ENCODE results near the gene PRKG1.
"Not testable (repeated sequence)": the region's sequence is repeated elsewhere in the genome, so short reads cannot be mapped to it uniquely, and the experiment has no call there.

The PRKG1 gene

DNA sequence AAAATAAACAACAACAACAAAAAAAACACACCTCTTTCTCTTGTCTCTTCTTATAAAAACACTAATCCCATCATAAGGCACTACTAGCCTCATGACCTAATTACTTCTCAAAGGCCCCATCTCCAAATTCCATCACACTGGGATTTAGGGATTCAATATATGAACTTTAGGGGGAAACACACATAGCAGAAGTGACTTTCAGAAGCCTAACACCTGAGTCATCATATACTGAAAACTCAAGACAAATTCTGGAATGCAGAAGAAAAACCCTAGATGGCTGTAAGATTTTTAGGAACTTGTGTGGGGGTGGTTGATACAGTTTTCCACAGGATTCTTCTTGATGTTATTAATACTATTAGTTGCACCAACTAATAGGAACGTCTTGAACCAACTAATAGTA, 658.8 kb downstream of the PRKG1 start:
- DNase-seq (ENCODE audit: low read depth in 1 of 2, low spot score in 1 of 2), result no peak

DNA sequence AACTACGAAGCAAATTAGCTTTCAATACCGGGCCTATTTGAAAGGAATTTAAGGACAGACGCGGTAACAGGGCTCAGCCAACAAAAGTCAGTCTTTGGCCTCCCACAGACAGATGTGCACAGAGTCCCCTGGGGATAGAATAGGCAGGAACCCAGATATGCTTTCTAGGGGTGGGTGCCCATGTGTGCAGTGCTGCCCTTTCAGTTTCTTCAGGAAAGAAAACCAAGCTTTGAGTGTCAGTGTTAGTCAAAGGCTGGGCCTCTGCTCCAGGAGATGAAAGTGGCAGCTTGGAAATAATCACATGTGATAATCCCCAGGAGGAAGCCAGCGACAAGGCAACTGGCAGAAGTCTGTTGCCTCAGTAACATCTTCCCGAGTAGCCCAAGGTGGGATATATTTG, 668.9 kb downstream of the PRKG1 start:
- no peak for DNase-seq (ENCODE audit: low read depth in 1 of 2, low spot score in 1 of 2)

DNA sequence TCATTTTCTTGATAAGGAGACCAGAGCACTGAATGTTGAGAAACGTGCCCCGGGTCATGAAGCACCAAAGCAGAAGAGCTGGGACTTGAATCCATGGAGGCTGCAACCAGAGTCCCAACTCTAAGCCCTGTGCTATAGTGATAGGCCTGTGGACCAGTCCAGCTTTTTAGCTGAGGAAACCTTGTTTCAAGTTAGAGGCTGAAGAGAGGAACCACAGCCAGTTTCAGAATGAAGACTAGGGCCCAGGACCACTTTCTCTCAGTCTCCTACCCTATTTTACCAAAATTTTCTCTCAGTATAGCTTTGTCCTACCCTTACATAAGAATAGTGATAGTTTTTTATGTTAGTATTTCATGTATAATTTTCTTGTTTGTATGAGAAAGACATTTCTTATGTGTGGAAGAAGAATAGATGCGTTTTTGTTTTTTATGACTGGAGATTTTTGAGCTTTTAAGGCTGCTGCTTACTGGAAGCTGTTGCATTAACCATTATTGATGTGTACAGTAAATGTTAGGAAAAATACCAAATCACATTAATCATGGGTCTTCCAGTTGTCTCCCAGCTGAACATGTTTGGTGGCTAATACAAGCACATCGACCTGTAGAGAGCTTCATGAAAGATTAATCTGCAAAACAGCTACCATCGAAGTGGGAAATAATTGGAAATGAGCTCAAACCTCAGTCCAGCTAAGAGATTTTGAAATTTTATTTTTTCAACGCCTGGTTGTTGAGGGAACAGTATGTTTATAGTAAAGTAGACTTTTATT, 670.1 kb downstream of the PRKG1 start:
- DNase-seq (ENCODE audit: low read depth in 1 of 2, low spot score in 1 of 2), result no peak

DNA sequence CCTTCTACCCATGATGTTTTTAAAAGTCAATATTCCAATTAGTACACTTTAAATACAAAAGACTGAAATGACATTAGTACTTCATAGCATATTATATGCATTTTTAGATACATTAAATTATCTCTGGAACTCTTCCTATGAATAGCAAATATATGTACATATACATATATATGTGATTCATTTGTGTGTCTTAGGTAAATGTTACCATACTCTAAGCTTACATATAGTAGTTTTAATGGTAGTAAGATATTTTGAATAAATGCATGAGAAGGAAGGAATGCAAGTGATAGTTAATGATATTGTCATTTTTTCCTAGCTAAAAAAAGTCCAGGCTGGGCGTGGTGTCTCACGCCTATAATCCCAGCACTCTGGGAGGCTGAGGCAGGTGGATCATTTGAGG, 671.1 kb downstream of the PRKG1 start:
- DNase-seq (ENCODE audit: low read depth in 1 of 2, low spot score in 1 of 2), result no peak

DNA sequence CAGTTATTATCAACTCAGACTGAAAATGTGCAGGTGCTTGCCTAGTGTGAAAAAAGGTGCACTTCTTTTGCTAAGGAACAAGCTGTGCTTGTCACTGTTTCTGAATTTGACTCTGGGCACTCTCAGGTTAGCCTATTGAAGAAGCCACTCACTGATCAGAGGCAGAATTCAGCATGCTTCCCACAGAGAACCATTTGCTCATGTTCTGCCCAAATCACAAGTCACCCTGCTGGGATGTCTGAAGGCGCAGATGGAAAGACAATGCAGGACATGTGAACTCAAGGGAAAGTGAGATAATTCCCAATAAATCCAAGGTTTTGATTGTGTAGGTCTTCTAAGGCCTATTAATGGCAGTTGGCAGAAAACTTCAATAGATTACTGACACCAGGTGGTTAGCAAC, 672.9 kb downstream of the PRKG1 start:
- DNase-seq (ENCODE audit: low read depth in 1 of 2, low spot score in 1 of 2), result no peak

DNA sequence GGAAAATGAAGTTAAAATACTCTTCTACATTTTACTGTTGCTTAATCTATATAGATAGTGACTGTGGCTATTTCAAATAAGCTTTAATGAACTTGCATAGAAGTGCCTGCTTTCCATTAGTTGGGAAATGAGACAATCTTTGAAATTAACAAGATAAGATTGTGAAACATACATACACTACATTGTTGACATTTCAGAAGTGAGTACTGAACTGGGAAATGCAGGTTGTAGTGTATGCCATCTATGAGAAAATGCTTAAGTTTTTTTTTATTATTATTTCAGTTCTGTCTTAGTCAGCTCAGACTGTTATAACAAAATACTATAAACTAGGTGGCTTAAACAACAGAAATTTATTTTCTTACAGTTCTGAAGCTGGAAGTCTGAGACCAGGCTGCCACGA, 674.7 kb downstream of the PRKG1 start:
- DNase-seq (ENCODE audit: low read depth in 1 of 2, low spot score in 1 of 2), result no peak

DNA sequence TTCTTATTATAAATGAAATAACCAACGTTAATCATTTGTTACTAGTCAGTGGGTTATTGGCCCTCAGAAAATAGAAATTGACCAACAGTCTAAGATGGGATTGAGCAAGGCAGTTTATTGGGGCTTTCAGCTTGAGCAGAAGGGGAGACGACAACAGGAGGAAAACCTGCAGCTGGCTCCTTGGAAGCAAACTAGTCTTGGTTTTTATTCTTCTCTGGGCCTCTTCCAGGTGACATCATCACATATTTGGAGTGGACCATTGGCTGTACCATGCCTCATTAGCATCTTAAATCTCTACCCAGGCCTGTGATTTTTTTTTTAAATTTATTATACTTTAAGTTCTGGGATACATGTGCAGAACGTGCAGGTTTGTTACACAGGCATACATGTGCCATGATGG, 684.1 kb downstream of the PRKG1 start:
- no peak for DNase-seq (ENCODE audit: low read depth in 1 of 2, low spot score in 1 of 2)

DNA sequence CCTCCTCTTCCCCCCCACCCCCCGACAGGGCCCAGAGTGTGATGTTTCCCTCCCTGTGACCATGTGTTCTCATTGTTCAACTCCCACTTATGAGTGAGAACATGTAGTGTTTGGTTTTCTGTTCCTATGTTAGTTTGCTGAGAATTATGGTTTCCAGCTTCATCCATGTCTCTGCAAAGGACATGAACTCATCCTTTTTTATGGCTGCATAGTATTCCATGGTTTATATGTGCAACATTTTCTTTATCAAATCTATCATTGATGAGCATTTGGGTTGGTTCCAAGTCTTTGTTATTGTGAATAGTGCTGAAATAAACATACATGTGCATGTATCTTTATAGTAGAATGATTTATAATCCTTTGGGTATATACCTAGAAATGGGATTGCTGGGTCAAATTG, 684.6 kb downstream of the PRKG1 start:
- not testable (repeated sequence) for DNase-seq (ENCODE audit: low read depth in 1 of 2, low spot score in 1 of 2)

DNA sequence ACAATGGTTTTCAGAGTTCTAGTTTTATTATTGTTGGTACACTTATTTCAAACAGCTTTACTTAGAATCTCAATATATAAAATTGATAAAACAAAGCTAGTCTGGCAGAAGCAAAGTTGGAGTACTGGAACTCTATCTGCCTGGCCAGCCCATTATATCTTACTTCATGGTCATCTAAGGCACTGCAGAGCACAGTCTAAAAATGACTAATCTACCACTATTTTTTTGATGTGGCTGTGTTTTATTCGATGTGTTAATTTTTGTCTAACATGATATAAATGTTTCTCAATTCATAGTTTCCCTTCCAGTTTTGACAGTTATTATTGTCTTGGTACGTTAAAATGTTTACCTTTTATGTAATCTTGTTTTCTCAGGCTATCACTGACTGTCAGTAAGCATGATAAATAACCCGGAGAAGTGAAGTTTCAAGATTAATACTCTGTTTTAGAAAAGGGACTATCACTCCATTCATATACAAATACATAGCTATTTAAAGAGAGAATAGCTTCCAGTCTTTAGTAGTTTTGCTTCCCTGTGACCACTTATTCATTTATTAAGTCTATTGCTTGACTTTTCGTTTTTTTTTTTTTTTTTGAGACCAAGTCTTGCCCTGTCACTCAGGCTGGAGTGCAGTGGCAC, 685.7 kb downstream of the PRKG1 start:
- no peak for DNase-seq (ENCODE audit: low read depth in 1 of 2, low spot score in 1 of 2)

DNA sequence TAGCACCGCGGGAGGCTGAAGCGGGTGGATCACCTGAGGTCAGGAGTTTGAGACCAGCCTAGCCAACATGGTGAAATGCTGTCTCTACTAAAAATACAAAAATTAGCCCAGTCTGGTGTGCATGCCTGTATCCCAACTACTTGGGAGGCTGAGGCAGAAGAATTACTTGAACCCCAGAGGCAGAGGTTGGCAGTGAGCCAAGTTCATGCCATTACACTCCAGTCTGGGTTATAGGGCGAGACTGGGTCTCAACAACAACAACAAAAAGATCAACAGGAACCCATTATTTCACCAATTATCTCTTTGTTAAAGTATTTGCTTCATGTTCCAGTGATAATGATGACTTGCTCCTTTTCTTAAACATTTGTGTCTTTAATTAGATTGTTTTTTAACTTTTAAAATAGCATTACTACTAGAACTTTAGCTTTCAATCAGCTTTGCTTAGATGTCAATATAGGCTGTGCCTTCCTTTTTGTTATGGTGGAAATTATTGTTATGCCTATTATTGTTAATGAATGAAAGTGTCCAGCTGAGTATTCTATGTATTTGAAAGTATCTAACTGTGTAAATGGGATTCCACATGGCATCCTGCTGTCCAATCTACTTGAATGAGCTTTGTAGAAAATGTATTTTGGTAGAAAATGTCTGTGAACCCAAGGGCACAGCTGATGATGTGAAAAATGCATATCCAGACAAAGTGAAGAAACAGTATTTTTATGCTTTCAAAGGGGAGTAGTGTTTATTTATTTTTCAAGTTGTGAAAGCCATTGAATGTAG, 686.8 kb downstream of the PRKG1 start:
- no peak for DNase-seq (ENCODE audit: low read depth in 1 of 2, low spot score in 1 of 2)

DNA sequence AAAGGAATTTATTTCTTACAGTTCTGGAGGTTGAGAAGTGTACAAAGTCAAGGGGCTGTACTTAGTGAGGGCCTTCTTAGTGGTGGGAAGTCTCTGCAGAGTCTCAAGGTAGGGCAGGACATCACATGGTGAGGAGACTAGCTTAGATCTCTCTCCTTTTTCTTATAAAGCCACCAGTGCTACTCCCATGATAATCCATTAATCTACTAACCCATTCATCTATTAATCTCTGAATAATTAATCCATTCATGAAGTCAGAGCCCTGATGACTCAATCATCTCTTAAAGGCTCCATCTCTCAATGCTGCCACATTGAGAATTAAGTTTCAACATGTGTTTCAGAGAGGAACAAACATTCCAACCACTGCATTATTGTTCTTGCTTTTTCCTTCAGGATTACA, 689.5 kb downstream of the PRKG1 start:
- DNase-seq (ENCODE audit: low read depth in 1 of 2, low spot score in 1 of 2), result no peak

DNA sequence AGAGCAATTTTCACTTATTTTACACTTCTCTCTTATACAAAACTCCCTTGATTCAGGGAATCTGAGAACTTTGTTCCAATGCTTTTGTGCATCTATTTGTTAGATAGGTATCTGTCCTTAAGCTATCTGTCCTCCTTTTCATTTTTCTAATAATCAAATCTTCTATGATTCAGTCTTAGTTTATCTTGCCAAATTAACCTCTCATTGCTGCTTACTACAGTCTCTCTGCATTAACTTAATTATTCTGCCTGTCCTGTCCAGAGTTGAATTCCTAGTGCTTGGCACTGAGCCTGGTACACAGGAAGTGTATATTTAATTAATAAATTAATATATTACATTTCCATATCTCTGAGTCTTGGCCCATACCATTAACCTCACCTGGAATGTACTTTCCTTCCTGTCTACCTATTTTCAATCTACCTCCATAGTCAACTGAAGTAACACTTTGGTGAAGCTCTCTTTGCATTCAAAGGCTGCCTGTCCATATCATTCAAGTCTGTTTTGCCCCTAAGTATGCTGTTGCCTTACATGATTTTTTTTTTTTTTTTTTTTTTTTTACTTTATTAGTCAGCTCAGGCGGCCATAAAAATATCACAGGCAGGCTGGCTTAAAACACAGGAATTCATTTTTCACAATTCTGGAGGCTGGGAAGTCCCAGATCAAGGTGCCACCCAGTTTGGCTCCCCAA, 691.1 kb downstream of the PRKG1 start:
- DNase-seq (ENCODE audit: low read depth in 1 of 2, low spot score in 1 of 2), result no peak

DNA sequence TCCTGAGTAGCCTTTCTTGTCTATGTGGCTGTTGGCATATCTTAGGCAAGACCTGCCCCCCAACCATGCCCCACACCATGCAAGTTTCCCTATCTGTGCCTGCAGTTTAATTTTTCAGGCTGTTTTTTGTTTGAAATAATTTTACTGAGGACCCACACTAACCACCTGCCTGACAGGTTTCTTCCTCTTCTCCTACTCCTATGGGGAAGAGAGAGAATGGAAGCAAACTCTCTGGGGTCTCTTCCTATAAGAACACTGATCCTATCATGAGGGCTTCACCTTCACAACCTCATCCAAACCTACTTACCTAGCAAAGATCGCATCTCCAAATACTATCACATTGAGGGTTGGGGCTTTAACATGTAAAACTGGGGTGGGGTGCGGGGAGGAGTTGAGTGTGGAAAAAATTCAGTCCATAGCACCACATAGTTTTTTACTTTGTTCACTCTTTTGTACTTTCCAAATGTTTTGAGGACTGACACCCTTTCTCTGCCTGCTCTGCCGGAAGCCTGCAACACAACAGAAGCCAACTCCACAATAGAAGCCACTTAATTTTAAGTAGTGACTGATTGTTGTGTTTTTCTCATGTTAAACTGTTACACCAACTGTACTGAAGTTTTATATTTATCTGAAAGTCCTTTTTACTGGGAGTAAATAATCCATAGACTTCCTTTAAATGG, 692.3 kb downstream of the PRKG1 start:
- no peak for DNase-seq (ENCODE audit: low read depth in 1 of 2, low spot score in 1 of 2)

DNA sequence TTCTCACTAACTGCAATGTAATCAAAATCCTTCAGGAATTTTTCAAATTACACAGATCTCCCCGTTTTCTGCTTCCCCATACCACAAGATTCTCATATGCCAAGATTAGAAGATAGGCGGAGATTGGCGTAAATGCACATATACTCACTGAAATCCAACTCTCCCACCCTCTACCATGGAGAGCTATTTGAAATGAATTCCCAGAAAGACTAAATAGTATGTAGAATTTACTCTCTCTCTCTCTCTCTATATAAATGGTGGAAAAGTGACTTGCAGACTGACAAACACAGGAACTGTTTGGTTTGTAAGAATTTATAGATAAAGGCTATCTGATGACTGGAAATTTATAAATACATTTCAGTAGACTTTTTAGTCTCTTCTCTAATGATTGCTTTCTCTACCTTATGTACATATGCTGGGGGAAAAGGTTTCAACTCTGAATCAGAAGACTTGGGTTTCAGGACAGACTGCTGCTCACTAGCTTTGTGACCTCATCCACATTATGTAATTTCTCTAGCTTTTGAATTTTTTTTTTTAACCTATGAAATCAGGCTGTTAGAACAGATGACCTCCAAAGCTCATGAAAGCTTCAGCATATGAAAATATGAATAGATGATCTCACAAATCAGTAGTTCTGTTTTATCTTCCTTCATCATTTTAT, 692.9 kb downstream of the PRKG1 start:
- no peak for DNase-seq (ENCODE audit: low read depth in 1 of 2, low spot score in 1 of 2)

DNA sequence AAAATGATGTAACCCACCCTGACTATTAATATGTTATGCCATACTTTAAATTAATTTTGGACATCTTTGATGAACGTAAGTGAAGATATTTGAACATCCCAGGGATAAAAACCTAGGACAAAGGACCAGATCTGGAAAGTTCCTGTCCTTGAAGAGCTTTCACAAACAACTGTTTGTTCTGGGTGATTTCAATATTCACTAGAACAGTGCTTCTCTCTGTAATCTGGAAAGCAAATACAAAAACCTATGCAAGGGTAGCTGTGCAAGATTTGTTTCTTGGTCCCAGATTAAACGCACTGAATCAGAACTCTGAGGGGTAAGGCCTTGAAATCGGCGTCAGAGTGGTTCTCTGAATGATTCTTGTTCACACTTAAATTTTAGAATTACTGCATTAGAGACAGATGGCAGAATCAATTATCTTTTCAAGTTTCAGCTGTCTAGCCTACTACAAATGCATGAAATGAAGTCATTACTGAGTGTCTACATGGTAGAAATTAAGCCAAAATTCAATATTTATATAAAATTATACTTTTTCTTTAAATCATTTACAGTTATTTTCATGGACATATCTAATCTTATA, 694.7 kb downstream of the PRKG1 start:
- DNase-seq (ENCODE audit: low read depth in 1 of 2, low spot score in 1 of 2), result no peak

DNA sequence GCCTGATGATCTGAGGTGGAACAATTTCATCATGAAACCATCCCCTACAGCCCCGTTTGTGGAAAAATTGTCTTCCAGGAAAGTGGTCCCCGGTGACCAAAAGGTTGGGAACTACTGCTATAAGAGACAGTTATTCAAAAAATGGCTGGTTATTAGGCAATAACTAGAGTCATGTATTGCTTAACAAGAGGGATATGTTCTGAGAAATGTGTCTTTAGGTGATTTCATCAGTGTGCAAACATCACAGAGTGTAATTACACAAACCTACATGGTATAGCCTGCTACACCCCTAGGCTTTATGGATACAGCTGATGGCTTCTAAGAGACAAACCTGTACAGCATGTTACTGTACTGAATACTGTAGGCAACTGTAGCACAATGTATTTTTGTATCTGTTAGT, 696.4 kb downstream of the PRKG1 start:
- no peak for DNase-seq (ENCODE audit: low read depth in 1 of 2, low spot score in 1 of 2)

DNA sequence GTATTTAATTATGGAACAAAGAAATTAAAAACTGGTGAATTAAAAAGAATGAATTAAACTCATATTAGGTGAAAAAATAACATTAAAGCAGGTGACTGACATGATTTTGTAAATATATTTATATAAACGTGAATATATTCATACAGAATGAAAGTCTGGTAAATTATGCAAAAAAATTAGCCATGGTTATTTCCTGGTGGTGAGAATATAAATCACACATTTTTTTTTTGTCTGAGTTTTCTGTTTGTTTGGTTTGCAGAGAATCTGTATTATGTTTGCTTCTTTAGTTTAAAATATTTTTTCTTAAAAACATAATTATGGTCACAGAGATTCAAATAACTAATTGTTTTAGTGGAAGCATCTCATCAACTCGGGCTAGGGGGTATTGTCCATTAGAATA, 698.1 kb downstream of the PRKG1 start:
- no peak for DNase-seq (ENCODE audit: low read depth in 1 of 2, low spot score in 1 of 2)

DNA sequence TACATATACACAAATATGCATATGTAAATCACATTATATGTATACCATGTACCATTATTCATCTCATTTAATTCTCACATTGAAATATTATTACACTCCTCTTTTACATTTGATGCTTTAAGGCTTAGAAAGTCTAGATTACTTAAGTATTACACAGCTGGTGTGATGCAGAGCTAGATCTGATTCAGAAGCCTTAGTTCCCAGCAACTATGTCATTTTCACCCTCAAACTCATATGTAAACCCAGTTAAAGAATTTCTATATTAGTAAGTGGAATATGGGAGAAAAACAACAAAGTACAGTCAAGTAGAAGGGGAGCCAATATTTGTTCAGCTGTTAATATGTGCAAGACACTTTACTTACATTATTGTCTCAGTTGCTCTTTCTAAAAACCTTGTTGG, 699.4 kb downstream of the PRKG1 start:
- no peak for DNase-seq (ENCODE audit: low read depth in 1 of 2, low spot score in 1 of 2)

DNA sequence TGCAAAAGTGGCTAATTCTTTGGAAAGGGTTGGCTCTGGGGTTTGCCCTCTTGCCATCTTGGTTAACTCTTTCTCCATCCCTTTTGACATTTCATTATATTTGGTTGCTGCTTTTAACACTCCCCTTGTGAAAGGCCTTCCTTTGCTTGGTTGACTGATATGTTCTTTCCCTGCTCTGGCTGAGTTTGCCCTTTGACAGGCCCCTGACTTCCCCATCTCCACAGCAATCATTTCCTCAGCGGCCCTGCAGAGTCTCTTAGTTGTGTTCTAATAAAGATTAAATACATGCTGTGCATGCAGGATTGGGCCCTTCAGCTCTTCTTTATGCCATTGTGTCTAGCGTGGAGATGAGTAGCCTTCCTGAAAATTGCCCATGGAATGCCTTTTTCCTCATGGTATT, 709.7 kb downstream of the PRKG1 start:
- DNase-seq (ENCODE audit: low read depth in 1 of 2, low spot score in 1 of 2), result no peak

DNA sequence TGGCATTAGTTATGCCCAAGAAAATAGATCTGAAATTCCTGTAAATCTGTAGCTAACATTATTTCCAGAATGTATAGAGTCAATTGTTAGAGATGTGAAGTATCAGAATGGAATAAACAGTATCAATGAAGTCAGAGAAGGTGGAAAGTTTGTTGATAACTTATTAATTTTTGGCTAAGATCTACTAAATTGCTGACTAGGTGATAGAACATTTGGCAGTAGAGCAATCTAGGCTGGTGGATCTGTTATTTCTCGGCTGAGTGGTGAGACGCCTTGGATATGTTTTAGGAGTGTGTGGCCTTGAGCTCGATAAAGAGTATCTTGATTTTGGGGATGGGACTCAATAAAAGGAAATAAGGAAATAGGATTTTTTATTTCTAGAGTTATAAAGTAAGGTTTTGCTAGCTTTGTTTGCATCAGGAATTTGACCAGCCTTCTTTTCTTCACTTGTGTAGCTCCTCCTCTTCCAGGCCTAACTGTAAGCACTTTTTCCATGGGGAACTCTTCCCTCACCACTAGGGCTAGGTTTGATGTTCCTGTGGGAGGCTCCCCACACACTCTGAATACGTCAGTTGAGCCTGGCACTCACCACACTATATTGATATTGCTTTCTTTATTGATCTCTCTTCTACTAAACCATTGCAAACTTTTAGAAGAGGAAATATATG, 711.9 kb downstream of the PRKG1 start:
- no peak for DNase-seq (ENCODE audit: low read depth in 1 of 2, low spot score in 1 of 2)

All from activated CD4-positive, alpha-beta T cell treated with anti-CD3 and anti-CD28 coated beads, Interleukin-2, amount 50 U/mL, for 24 hours (primary cell).